SK-N-SH (cell line): ENCODE data around the gene TADA2B. TPM values are rescaled to one million over a fixed set of nuclear protein-coding genes. Genes with fewer than 3 reads are reported as not detected.

Experiments
- CTCF ChIA-PET: fragments of 300-600, 350-600 bp; formaldehyde crosslinking; extraction: SDS; loops from one replicate; lab custom pipeline; 2021; lab: Yijun Ruan, JAX
- POLR2A ChIA-PET: fragments of 350-600 bp; sonication (Branson Sonifier 250); formaldehyde crosslinking; extraction: SDS; loops from one replicate; lab custom pipeline; 2020; ENCODE audit warnings: antibody characterized with exemption, inconsistent platforms; lab: Yijun Ruan, JAX
- DNase-seq: peaks from one replicate; pipeline ENCODE4 v3.0.0; 2012
- H2AFZ ChIP-seq: fragments of 200-600 bp; sonication (generic); 2 replicates; pipeline ENCODE4 v1.8.1; 2016; ENCODE audit warnings: antibody characterized with exemption, mild to moderate bottlenecking, low read depth
- H3F3A ChIP-seq: fragments of 200-600 bp; sonication (generic); replicated peaks from 2 replicates; pipeline ENCODE3; 2016; ENCODE audit warnings: antibody characterized with exemption, mild to moderate bottlenecking; ENCODE audit not compliant: insufficient read depth
- H3K27ac ChIP-seq, 2 experiments: fragments of 200-500 bp in 1 of 2; fragments of 200-600 bp in 1 of 2; sonication (Bioruptor generic) in 1 of 2; sonication (generic), shearing (Covaris generic) in 1 of 2; 2 replicates each; pipeline versions ENCODE4 v1.5.1 to v1.6.1; 2014 to 2016; ENCODE audit warnings: low read depth in 2 of 2, inconsistent platforms in 1 of 2, low read length in 1 of 2, mild to moderate bottlenecking in 1 of 2, mixed read lengths in 1 of 2
- H3K27me3 ChIP-seq: fragments of 200-600 bp; sonication (generic), shearing (Covaris generic); 2 replicates; pipeline ENCODE4 v1.6.1; 2016; ENCODE audit warnings: mixed run types; ENCODE audit not compliant: insufficient read depth
- H3K36me3 ChIP-seq, 2 experiments: fragments of 200-500 bp in 1 of 2; fragments of 200-600 bp in 1 of 2; sonication (Bioruptor generic) in 1 of 2; sonication (generic) in 1 of 2; replicated peaks in 1 of 2; 2 replicates each; pipeline versions ENCODE3 to v1.5.1; 2014 to 2016; ENCODE audit warnings: low read length in 1 of 2, mild to moderate bottlenecking in 1 of 2; ENCODE audit not compliant: insufficient read depth in 2 of 2, control insufficient read depth in 1 of 2
- H3K4me1 ChIP-seq, 2 experiments: fragments of 200-500 bp in 1 of 2; fragments of 200-600 bp in 1 of 2; sonication (Bioruptor generic) in 1 of 2; sonication (generic), shearing (Covaris generic) in 1 of 2; 2 replicates each; pipeline versions ENCODE4 v1.5.1 to v1.6.1; 2014 to 2016; ENCODE audit warnings: low read depth in 1 of 2, low read length in 1 of 2, mixed run types in 1 of 2; ENCODE audit not compliant: insufficient read depth in 2 of 2, control insufficient read depth in 1 of 2
- H3K4me2 ChIP-seq: fragments of 200-600 bp; sonication (generic), shearing (Covaris generic); 2 replicates; pipeline ENCODE4 v1.6.1; 2017; ENCODE audit warnings: mixed run types
- H3K4me3 ChIP-seq, 2 experiments: fragments of 200-500 bp in 1 of 2; fragments of 200-600 bp in 1 of 2; sonication (Bioruptor generic) in 1 of 2; sonication (generic), shearing (Covaris generic) in 1 of 2; 2 replicates each; pipeline versions ENCODE4 v1.5.1 to v1.8.1; 2014 to 2016; ENCODE audit warnings: low read depth in 2 of 2, inconsistent platforms in 1 of 2, low read length in 1 of 2, mild to moderate bottlenecking in 1 of 2, mixed read lengths in 1 of 2, moderate library complexity in 1 of 2
- H3K79me2 ChIP-seq: fragments of 200-600 bp; sonication (generic); 2 replicates; pipeline ENCODE4 v1.8.1; 2017; ENCODE audit warnings: mild to moderate bottlenecking; ENCODE audit not compliant: insufficient read depth
- H3K9ac ChIP-seq: fragments of 200-600 bp; sonication (generic); 2 replicates; pipeline ENCODE4 v1.6.1; 2017; ENCODE audit warnings: mixed run types
- H3K9me2 ChIP-seq: fragments of 200-600 bp; sonication (generic); 2 replicates; pipeline ENCODE4 v1.6.1; 2017; ENCODE audit warnings: mixed run types
- H3K9me3 ChIP-seq: fragments of 200-600 bp; sonication (generic); 2 replicates; pipeline ENCODE4 v1.6.1; 2017; ENCODE audit warnings: mixed run types, mild to moderate bottlenecking, moderate library complexity
- H4K20me1 ChIP-seq: fragments of 200-600 bp; sonication (generic); 2 replicates; pipeline ENCODE4 v1.6.1; 2017; ENCODE audit warnings: mild to moderate bottlenecking, mixed run types; ENCODE audit not compliant: insufficient read depth
- CHD2 ChIP-seq: fragments of 150-350 bp; IDR thresholded peaks from 2 replicates; pipeline ENCODE4 v1.6.1; 2018; ENCODE audit warnings: low read length; ENCODE audit not compliant: partially characterized antibody
- CTCF ChIP-seq: fragments of 200-600 bp; sonication (generic); IDR thresholded peaks from 2 replicates; pipeline ENCODE4 v1.6.1; 2017; ENCODE audit warnings: antibody characterized with exemption, mild to moderate bottlenecking, moderate library complexity
- ELF1 ChIP-seq: IDR thresholded peaks from 2 replicates; pipeline ENCODE4 v1.4.0; 2012
- EZH2phosphoT487 ChIP-seq: fragments of 200-600 bp; sonication (generic); IDR thresholded peaks from 2 replicates; pipeline ENCODE4 v1.6.1; 2017; ENCODE audit warnings: low read depth, mixed run types, mild to moderate bottlenecking, antibody characterized with exemption, moderate library complexity, borderline replicate concordance
- FOXM1 ChIP-seq: IDR thresholded peaks from 2 replicates; pipeline ENCODE4 v1.4.0; 2012; ENCODE audit warnings: low read depth, mild to moderate bottlenecking
- JUND ChIP-seq: IDR thresholded peaks from 2 replicates; pipeline ENCODE4 v1.4.0; 2012
- MAX ChIP-seq: IDR thresholded peaks from 2 replicates; pipeline ENCODE4 v1.4.0; 2012; ENCODE audit warnings: low read depth
- MEF2A ChIP-seq: IDR thresholded peaks from 2 replicates; pipeline ENCODE4 v1.4.0; 2012; ENCODE audit warnings: low read depth, borderline replicate concordance
- NFIC ChIP-seq: IDR thresholded peaks from 2 replicates; pipeline ENCODE4 v1.4.0; 2012; ENCODE audit warnings: borderline replicate concordance
- PBX3 ChIP-seq: IDR thresholded peaks from 2 replicates; pipeline ENCODE4; 2012
- RAD21 ChIP-seq: IDR thresholded peaks from 2 replicates; pipeline ENCODE4 v1.6.1; 2012; ENCODE audit warnings: mild to moderate bottlenecking, low read length
- RXRA ChIP-seq: IDR thresholded peaks from 2 replicates; pipeline ENCODE4 v1.4.0; 2012; ENCODE audit warnings: low read depth, mild to moderate bottlenecking, borderline replicate concordance
- SIN3A ChIP-seq: IDR thresholded peaks from 2 replicates; pipeline ENCODE4 v1.6.1; 2012; ENCODE audit warnings: low read depth, mild to moderate bottlenecking, low read length, moderate library complexity, borderline replicate concordance
- TCF12 ChIP-seq: IDR thresholded peaks from 2 replicates; pipeline ENCODE4 v1.4.0; 2012
- TEAD4 ChIP-seq: IDR thresholded peaks from 2 replicates; pipeline ENCODE4 v1.4.0; 2012; ENCODE audit warnings: mild to moderate bottlenecking, borderline replicate concordance; ENCODE audit not compliant: insufficient read depth
- YY1 ChIP-seq: IDR thresholded peaks from 2 replicates; pipeline ENCODE4 v1.4.0; 2012; ENCODE audit warnings: low read depth, mild to moderate bottlenecking
- ZBTB33 ChIP-seq: IDR thresholded peaks from 2 replicates; pipeline ENCODE4 v1.4.0; 2012; ENCODE audit warnings: low read depth, borderline replicate concordance
- WGBS: methylation state at CpG from one replicate; pipeline ENCODE4 v1.1.6; 2017; ENCODE audit warnings: low lambda C conversion rate; 5-methylcytosine and 5-hydroxymethylcytosine counted together
- polyA plus RNA-seq, 3 experiments: library from polyadenylated mRNA; depleted of rRNA; stranded (reverse); fragments of >200 nt; gene quantifications; 2 replicates each; pipeline ENCODE4 v1.2.3, GENCODE V29; 2012

Gene TADA2B
- polyA plus RNA-seq, 1 of the 3 experiments (the other 2 are of a cell fraction) = 8.0 TPM

GRCh38 chr4:7041246-7041645, 1.9 kb upstream of the TADA2B start:
- Histone ChIP-seq H3K9ac (no peak overlapping the region), H3K79me2 (peaks cover 33% of the 10 kb centered on the region), H3K27ac (peak overlapping the region in 1 of 2 experiments; percentile 88; a peak in 1 of 4 replicates), H3K27me3 (no peaks in the 10 kb centered on the region), H3F3A (peaks cover 9% of the 10 kb centered on the region), H2AFZ (no peak overlapping the region), H3K4me3 (peak overlapping the region in 1 of 2 experiments; percentile 85; a peak in 2 of 4 replicates), H3K4me2 (peak overlapping the region; percentile 100), H4K20me1 (peaks cover 22% of the 10 kb centered on the region; the same call in 1 of the 2 replicates), H3K36me3 (no peaks in the 10 kb centered on the region), H3K9me2 (no peaks in the 10 kb centered on the region), H3K4me1 (peaks cover 23 to 29% of the 10 kb centered on the region in 2 experiments), H3K9me3 (no peaks in the 10 kb centered on the region)
- POLR2A ChIA-PET = no interaction called here
- DNase-seq = no peak
- whole genome bisulfite sequencing = 93% methylated on average over 18 of the region's 19 CpGs
- TF ChIP-seq ELF1 (no peak), MEF2A (no peak), RAD21 (no peak), JUND (no peak), NFIC (no peak), PBX3 (no peak), TEAD4 (no peak), CHD2 (no peak), FOXM1 (no peak), RXRA (no peak), SIN3A (no peak), YY1 (no peak), EZH2phosphoT487 (no peak), CTCF (no peak), MAX (no peak), ZBTB33 (no peak), TCF12 (no peak)
- CTCF ChIA-PET = interaction anchor here (0.7 to 6.1 kb wide), 3 partner anchors 27 to 68 kb away, joined by 3 to 80 read pairs (median 20); partner anchors contain the start of gene GRPEL1
